Mesendoderm (in vitro differentiated cells): ENCODE data around the gene ELOB.
A peak's percentile ranks its signal among the peaks of the same experiment; 100 is the strongest.

Experiments used
- DNase-seq: peaks from one replicate; pipeline ENCODE4 v3.0.0; 2013
- H2AK5ac ChIP-seq: 2 replicates; pipeline ENCODE4 v1.6.1; 2013; ENCODE audit warnings: low read length, inconsistent platforms
- H2BK120ac ChIP-seq: 2 replicates; pipeline ENCODE4 v1.6.1; 2013; ENCODE audit warnings: low read depth, mild to moderate bottlenecking, low read length, moderate library complexity, mixed read lengths
- H2BK15ac ChIP-seq: replicated peaks from 2 replicates; pipeline ENCODE4 v1.6.1; 2013; ENCODE audit warnings: low read depth, mild to moderate bottlenecking, moderate library complexity
- H2BK5ac ChIP-seq: 2 replicates; pipeline ENCODE4 v1.6.1; 2013; ENCODE audit warnings: low read length, inconsistent platforms
- H3K18ac ChIP-seq: 2 replicates; pipeline ENCODE4 v1.6.1; 2013; ENCODE audit warnings: mild to moderate bottlenecking, low read length, mixed read lengths
- H3K23ac ChIP-seq: one replicate; pipeline ENCODE4 v1.6.1; 2013; ENCODE audit warnings: low read length
- H3K27ac ChIP-seq: 2 replicates; pipeline ENCODE4 v1.5.1; 2013; ENCODE audit warnings: low read depth, mild to moderate bottlenecking, inconsistent platforms, low read length, moderate library complexity
- H3K27me3 ChIP-seq: 2 replicates; pipeline ENCODE4 v1.6.1; 2013; ENCODE audit warnings: low read length, control low read depth, mild to moderate bottlenecking, inconsistent platforms; ENCODE audit not compliant: insufficient read depth, poor library complexity
- H3K36me3 ChIP-seq: 2 replicates; pipeline ENCODE4 v1.6.1; 2013; ENCODE audit warnings: low read length, inconsistent platforms; ENCODE audit not compliant: control insufficient read depth, insufficient read depth
- H3K4ac ChIP-seq: one replicate; pipeline ENCODE4 v1.6.1; 2013; ENCODE audit warnings: low read depth, mild to moderate bottlenecking, low read length, moderate library complexity
- H3K4me1 ChIP-seq: 2 replicates; pipeline ENCODE4 v1.6.1; 2013; ENCODE audit warnings: low read depth, low read length, inconsistent platforms; ENCODE audit not compliant: control insufficient read depth
- H3K4me2 ChIP-seq: 2 replicates; pipeline ENCODE4 v1.6.1; 2013; ENCODE audit warnings: low read length
- H3K4me3 ChIP-seq: 2 replicates; pipeline ENCODE4 v1.5.1; 2013; ENCODE audit warnings: mild to moderate bottlenecking, low read length
- H3K56ac ChIP-seq: one replicate; pipeline ENCODE4 v1.6.1; 2013; ENCODE audit warnings: low read length
- H3K79me1 ChIP-seq: 2 replicates; pipeline ENCODE4 v1.6.1; 2013; ENCODE audit warnings: low read length, inconsistent platforms
- H3K79me2 ChIP-seq: 2 replicates; pipeline ENCODE4 v1.6.1; 2013; ENCODE audit warnings: mild to moderate bottlenecking, low read length; ENCODE audit not compliant: control insufficient read depth, insufficient read depth
- H3K9ac ChIP-seq: 2 replicates; pipeline ENCODE4 v1.6.1; 2013; ENCODE audit warnings: low read length, inconsistent platforms
- H4K5ac ChIP-seq: one replicate; pipeline ENCODE4 v1.6.1; 2013; ENCODE audit warnings: low read length
- H4K8ac ChIP-seq: one replicate; pipeline ENCODE4 v1.6.1; 2013; ENCODE audit warnings: low read depth, mild to moderate bottlenecking, control low read depth, low read length, moderate library complexity
- WGBS: extraction: QIAGEN DNeasy Blood & Tissue Kit; methylation state at CpG from one replicate; pipeline ENCODE4 v1.1.7; 2013; ENCODE audit warnings: low lambda C conversion rate, missing lambda C conversion rate; ENCODE audit not compliant: insufficient coverage; ENCODE audit errors: extremely low coverage; 5-methylcytosine and 5-hydroxymethylcytosine counted together

Gene ELOB

GRCh38 chr16:2767891-2768290, 9.2 kb downstream of the ELOB start:
- Histone ChIP-seq H3K56ac (no peak overlapping the region), H3K27ac (no peak overlapping the region), H3K23ac (no peak overlapping the region), H2BK5ac (no peak overlapping the region), H3K18ac (no peak overlapping the region), H2BK15ac (no peak overlapping the region), H2AK5ac (no peak overlapping the region), H3K4me3 (no peak overlapping the region), H4K8ac (no peak overlapping the region), H3K4me2 (no peak overlapping the region), H4K5ac (no peak overlapping the region), H3K4ac (no peak overlapping the region), H3K27me3 (no peaks in the 10 kb centered on the region), H3K36me3 (peaks cover 66% of the 10 kb centered on the region), H3K79me1 (peaks cover 45% of the 10 kb centered on the region), H3K79me2 (peaks cover 53% of the 10 kb centered on the region), H3K4me1 (no peaks in the 10 kb centered on the region), H3K9ac (no peak overlapping the region), H2BK120ac (no peak overlapping the region)
- DNase-seq: no peak
- no CpG with 5 or more reads among the region's 14 CpGs for WGBS

GRCh38 chr16:2767140-2767731, 9.8 kb downstream of the ELOB start:
- Histone ChIP-seq H2BK120ac (no peak overlapping the region), H3K23ac (no peak overlapping the region), H4K5ac (no peak overlapping the region), H3K4me3 (no peak overlapping the region), H3K79me2 (peaks cover 59% of the 10 kb centered on the region), H3K56ac (no peak overlapping the region), H2BK15ac (no peak overlapping the region), H3K4ac (no peak overlapping the region), H3K4me1 (no peaks in the 10 kb centered on the region), H3K4me2 (no peak overlapping the region), H3K18ac (no peak overlapping the region), H2BK5ac (no peak overlapping the region), H3K9ac (no peak overlapping the region), H3K79me1 (peaks cover 51% of the 10 kb centered on the region), H3K27me3 (no peaks in the 10 kb centered on the region), H4K8ac (no peak overlapping the region), H2AK5ac (no peak overlapping the region), H3K36me3 (peaks cover 71% of the 10 kb centered on the region), H3K27ac (no peak overlapping the region)
- no peak for DNase-seq
- WGBS: no CpG with 5 or more reads among the region's 19 CpGs

GRCh38 chr16:2766430-2767139, 10.5 kb downstream of the ELOB start:
- H3K9ac ChIP-seq: no peak overlapping the region
- no peak overlapping the region for H3K18ac ChIP-seq
- no peak overlapping the region for H3K56ac ChIP-seq
- no peak overlapping the region for H2BK15ac ChIP-seq
- no peak overlapping the region for H3K4ac ChIP-seq
- H3K79me2 ChIP-seq: peaks cover 66% of the 10 kb centered on the region
- DNase-seq: no peak
- H3K23ac ChIP-seq: no peak overlapping the region
- H3K27me3 ChIP-seq: no peaks in the 10 kb centered on the region
- H3K27ac ChIP-seq: no peak overlapping the region
- no CpG with 5 or more reads among the region's 44 CpGs for WGBS
- H4K8ac ChIP-seq: no peak overlapping the region
- H3K4me1 ChIP-seq: no peaks in the 10 kb centered on the region
- H3K79me1 ChIP-seq: peaks cover 53% of the 10 kb centered on the region
- peaks cover 75% of the 10 kb centered on the region for H3K36me3 ChIP-seq
- no peak overlapping the region for H2BK120ac ChIP-seq
- no peak overlapping the region for H4K5ac ChIP-seq
- no peak overlapping the region for H2BK5ac ChIP-seq
- H2AK5ac ChIP-seq: no peak overlapping the region
- no peak overlapping the region for H3K4me2 ChIP-seq
- H3K4me3 ChIP-seq: no peak overlapping the region

- Histone ChIP-seq H3K23ac (no peak overlapping the region), H4K5ac (no peak overlapping the region), H3K9ac (no peak overlapping the region), H3K79me1 (peaks cover 53% of the 10 kb centered on the region), H3K4me3 (no peak overlapping the region), H2BK15ac (no peak overlapping the region), H3K4ac (no peak overlapping the region), H2BK5ac (no peak overlapping the region), H3K27ac (no peak overlapping the region), H2AK5ac (no peak overlapping the region), H2BK120ac (no peak overlapping the region), H3K4me1 (no peaks in the 10 kb centered on the region), H3K36me3 (peaks cover 73% of the 10 kb centered on the region), H3K79me2 (peaks cover 70% of the 10 kb centered on the region), H4K8ac (no peak overlapping the region), H3K4me2 (no peak overlapping the region), H3K27me3 (no peaks in the 10 kb centered on the region), H3K18ac (no peak overlapping the region), H3K56ac (no peak overlapping the region)
- no peak for DNase-seq
- no CpG with 5 or more reads among the region's 73 CpGs for WGBS
Observed at GRCh38 chr16:2765462-2766404, 11.3 kb downstream of the ELOB start.

GRCh38 chr16:2764718-2765117, 12.4 kb downstream of the ELOB start:
- Histone ChIP-seq H3K18ac (no peak overlapping the region), H2BK5ac (no peak overlapping the region), H3K23ac (no peak overlapping the region), H3K36me3 (peaks cover 77% of the 10 kb centered on the region), H3K9ac (no peak overlapping the region), H2AK5ac (no peak overlapping the region), H2BK120ac (no peak overlapping the region), H3K27me3 (no peaks in the 10 kb centered on the region), H3K27ac (no peak overlapping the region), H3K4me3 (no peak overlapping the region), H2BK15ac (no peak overlapping the region), H4K5ac (no peak overlapping the region), H3K56ac (no peak overlapping the region), H3K4ac (no peak overlapping the region), H3K79me2 (peaks cover 75% of the 10 kb centered on the region), H3K79me1 (peaks cover 58% of the 10 kb centered on the region), H3K4me2 (no peak overlapping the region), H4K8ac (no peak overlapping the region), H3K4me1 (no peaks in the 10 kb centered on the region)
- DNase-seq: peak; percentile 27
- no CpG with 5 or more reads among the region's 9 CpGs for WGBS
